Suprapubic skin (tissue), 4 donors: ENCODE data around the gene FAM107A.

Source experiments
- POLR2A ChIP-seq, 2 donors: fragments of 450-650 bp; IDR thresholded peaks; one replicate each; pipeline ENCODE4 v1.6.1; 2017; ENCODE audit warnings: antibody characterized with exemption in 2 of 2, mild to moderate bottlenecking in 2 of 2, moderate library complexity in 2 of 2
- POLR2AphosphoS5 ChIP-seq, 3 donors: sonication (generic); formaldehyde crosslinking; IDR thresholded peaks; one replicate each; pipeline ENCODE4 v1.6.1; 2017; ENCODE audit warnings: antibody characterized with exemption in 3 of 3
- TF ChIP-seq, protein P1 (sequence below), 2 donors: fragments of 200-600 bp in 1 of 2; fragments of 450-650 bp in 1 of 2; sonication (generic) in 1 of 2; IDR thresholded peaks; one replicate each; pipeline ENCODE4 v1.5.1; 2016 to 2019; ENCODE audit warnings: antibody characterized with exemption in 2 of 2, mild to moderate bottlenecking in 1 of 2, moderate library complexity in 1 of 2

- TF ChIP-seq, protein P1, sequence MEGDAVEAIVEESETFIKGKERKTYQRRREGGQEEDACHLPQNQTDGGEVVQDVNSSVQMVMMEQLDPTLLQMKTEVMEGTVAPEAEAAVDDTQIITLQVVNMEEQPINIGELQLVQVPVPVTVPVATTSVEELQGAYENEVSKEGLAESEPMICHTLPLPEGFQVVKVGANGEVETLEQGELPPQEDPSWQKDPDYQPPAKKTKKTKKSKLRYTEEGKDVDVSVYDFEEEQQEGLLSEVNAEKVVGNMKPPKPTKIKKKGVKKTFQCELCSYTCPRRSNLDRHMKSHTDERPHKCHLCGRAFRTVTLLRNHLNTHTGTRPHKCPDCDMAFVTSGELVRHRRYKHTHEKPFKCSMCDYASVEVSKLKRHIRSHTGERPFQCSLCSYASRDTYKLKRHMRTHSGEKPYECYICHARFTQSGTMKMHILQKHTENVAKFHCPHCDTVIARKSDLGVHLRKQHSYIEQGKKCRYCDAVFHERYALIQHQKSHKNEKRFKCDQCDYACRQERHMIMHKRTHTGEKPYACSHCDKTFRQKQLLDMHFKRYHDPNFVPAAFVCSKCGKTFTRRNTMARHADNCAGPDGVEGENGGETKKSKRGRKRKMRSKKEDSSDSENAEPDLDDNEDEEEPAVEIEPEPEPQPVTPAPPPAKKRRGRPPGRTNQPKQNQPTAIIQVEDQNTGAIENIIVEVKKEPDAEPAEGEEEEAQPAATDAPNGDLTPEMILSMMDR (IDR thresholded peaks at IDR 0.05): no peak
- TF ChIP-seq POLR2AphosphoS5 (IDR thresholded peaks at IDR 0.05) (no peak), POLR2A (IDR thresholded peaks at IDR 0.05) (no peak)
These were observed 2.5 kb downstream of the FAM107A start for GRCh38 chr3:58574682-58575081.
